ENCODE measurements around the gene SSPN.

The SSPN gene, protein sequence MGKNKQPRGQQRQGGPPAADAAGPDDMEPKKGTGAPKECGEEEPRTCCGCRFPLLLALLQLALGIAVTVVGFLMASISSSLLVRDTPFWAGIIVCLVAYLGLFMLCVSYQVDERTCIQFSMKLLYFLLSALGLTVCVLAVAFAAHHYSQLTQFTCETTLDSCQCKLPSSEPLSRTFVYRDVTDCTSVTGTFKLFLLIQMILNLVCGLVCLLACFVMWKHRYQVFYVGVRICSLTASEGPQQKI

DNA sequence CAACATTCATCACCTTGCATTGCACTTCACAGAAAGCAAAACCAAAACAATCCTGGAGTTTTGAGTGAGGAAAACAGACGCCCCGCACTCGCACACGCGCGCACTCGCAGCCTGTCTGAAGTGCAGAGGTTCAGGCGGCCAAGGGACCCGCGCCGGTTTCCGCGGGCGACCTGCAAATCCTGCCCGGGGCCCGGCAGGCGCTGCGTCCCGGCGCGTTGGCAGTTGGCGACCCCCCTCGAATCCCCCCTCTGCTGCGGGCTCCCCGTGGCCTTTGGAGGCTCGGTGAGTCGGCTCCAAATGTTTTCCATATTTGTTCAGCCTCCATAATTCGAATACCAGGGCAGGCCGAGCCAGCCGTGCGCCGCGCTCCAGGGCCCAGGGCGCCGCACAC, at the start of gene SSPN:
Gene SSPN (plus strand): TSS at position 324 of the 391 bp plus-strand sequence. CDS start 100 bp downstream, outside the sequence.
- DNase-seq (ENCODE audit: low read depth in 2 of 2): no peak

DNA sequence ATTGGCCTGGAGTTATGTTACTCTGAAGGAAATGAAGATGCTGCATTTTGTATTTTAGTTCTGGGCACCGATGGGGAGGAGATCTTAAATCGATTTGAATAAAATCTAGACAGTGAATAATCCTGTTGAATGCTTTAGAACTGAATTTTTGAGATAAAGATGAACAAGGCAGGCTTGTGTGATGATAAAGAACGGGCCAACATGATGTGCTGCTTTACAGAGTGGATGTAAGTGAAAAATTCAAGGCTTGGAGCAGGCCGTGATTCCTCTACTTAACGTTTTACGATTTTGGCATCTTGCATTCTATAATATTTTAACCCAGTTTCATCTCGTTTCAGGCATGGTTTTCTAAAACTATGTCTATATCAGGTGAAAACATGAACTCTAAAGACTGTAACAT, 47.1 kb upstream of the SSPN start:
- no peak for DNase-seq (ENCODE audit: low read depth in 2 of 2)

DNA sequence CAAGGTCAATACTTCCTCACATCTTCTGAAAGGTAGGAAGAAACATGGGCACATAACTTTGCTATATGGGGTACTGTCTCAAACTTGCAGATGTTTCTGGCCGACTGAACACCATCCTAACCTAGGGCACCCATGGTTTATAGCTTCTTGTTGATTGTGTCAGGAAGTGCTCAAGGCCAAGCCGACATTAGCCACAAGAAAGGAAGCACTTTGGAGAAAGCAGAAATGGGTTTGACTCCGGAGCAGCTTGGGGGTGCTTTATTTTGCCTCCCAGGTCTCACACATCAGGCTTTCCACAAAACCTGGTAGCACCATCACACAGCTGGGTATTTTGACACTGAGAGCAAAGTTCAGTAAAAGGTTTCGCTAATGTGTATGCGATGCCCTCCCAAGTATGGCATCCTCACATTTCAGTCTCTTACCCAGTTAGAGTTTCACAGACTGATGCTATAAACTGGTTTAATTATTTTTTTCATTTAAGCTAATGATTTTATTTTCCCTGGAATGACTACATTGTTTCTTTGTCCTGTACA, 45.3 kb upstream of the SSPN start:
- no peak for DNase-seq (ENCODE audit: low read depth in 2 of 2)

DNA sequence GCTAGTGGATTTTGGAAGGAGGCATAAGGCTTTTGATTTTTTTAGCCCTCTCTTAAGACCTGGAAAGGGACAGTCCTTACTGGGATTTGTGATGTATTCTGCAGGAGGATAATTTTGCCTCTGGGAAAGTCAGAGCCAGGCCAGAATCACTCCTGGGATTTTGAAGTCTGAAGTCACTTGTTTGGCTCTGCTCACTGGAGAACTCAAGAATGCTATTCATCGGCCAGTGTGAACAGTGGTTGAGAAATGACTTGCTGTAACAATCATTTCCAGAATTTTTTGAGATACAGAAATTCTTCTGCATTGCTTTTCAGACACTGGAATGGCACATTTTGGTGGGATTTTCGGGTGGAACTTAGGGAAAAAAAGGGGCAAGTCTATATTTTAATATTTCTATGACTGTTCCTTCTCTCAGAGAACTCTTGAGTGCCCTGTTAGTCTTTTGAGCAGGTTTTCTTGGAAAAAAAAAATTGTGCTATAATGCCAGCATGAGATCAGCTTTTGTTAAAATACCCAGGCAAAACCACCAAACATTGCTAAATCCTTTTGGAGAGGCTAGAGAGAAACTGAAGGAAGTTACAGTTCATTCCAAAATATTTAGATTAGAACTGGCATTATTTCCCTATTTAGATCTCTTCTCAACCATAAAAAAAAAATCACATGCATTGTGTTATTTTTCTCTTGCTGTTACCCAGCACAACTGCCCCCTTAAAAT, 44.5 kb upstream of the SSPN start:
- no peak for DNase-seq (ENCODE audit: low read depth in 2 of 2)

DNA sequence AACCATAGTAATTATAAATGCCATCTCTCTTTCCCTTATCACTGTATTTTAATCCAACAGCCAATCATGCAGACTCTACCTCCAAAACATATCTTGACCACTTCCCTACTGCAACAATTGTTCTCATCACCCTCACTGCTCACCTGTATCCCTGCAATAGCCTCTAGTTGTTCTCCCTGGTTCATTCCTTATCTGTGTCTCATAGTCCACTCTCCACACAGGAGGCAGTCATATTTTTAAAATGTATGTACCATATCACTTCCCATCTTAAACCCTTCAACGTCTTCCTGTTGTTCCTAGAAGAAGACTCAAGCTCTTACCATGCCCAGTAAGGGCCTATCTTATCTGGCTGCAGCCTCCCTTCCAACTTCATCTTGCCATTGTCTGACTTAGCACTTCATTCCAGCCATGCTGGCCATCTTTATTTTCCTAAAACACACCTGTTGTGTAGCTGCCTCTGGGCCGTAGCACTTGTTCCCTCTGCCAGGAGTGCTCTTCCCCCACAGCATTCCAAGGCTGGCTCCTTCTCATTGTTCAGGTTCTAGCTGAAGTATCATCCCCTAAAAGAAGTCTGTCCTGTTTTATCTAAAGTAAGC, 42.8 kb upstream of the SSPN start:
- DNase-seq (ENCODE audit: low read depth in 2 of 2): no peak

DNA sequence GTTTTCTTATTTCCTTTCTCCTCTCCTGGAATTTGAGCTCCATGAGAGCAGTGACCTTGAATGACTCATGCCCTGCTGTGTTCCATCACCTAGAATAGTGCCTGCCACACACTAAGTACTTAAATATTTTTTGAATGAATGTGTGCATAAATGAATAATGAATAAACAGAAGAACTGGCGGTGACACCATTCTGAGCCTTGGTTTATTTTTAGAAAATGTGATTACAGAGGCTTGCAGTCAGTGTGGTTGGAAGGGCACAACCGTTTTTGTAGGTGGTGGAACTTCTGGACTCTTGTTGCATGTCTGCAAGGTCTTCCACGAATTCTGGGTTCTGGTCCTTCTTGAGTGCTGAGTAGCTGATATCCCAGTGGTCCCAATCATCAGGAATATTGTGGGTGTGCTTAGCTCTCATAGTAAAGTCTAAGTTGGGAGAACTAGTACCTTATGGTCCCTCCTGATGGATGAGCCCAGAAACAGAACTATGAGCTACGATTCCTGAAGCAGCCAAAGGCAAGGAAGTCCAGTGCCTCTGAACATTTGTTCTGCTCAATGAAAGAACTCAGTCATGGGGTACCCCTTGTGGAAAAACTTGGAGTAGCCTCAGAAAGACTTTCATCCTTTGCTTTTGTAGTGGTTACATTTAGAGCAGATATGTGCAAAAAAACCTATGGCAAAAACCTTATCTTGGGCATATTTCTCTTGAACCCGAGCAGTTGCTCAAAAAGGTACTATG, 41.8 kb upstream of the SSPN start:
- no peak for DNase-seq (ENCODE audit: low read depth in 2 of 2)

DNA sequence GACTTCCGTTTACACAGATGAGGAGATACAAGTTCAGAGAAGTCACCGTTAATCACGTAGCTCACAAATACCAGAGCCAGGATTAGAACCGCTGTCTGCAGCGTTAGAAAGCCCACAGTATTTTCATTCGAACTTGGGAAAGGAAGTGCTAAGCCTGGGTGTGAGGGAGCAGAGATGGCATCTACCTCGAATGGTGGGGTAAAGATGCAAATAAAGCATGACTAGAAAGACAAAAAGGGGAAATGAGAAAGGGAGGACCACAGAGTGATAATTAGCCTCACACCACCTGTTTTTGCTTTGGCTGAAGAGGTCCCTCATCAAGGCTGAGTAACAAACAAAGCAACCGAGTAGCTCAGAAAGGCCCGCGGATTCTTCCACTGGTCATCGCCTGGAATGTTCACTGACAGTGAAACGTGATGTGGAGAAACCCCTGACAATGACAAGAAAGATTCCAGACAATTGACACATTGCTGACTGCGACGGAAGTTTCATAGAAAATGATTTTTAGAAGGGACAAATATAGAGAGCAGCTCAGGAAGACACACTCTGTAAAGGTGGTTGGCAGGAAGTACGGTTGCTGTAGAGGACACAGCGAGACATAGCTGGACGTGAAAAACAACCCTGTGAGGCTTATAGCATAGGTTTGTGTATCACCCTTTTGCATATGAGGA, 39.0 kb upstream of the SSPN start:
- DNase-seq (ENCODE audit: low read depth in 2 of 2): no peak

DNA sequence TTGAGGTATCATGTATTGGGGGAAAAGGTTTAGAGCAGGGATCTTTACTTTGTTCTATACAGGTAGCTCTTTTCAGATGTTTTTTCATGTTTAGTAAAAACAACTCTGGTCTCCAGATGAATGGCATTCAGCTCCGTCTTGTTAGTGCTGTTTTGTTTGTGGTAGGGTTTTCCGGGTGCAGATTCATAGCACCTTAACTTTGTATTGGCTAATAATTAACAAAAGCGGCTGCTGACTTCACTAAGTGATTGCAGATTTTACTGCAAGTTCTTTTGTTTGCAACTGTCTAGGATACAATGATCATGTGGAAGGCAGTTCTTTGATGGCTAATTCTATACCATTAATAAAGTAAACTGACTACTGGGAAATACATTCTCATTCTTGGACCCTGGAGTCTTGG, 38.4 kb upstream of the SSPN start:
- DNase-seq (ENCODE audit: low read depth in 2 of 2): no peak

DNA sequence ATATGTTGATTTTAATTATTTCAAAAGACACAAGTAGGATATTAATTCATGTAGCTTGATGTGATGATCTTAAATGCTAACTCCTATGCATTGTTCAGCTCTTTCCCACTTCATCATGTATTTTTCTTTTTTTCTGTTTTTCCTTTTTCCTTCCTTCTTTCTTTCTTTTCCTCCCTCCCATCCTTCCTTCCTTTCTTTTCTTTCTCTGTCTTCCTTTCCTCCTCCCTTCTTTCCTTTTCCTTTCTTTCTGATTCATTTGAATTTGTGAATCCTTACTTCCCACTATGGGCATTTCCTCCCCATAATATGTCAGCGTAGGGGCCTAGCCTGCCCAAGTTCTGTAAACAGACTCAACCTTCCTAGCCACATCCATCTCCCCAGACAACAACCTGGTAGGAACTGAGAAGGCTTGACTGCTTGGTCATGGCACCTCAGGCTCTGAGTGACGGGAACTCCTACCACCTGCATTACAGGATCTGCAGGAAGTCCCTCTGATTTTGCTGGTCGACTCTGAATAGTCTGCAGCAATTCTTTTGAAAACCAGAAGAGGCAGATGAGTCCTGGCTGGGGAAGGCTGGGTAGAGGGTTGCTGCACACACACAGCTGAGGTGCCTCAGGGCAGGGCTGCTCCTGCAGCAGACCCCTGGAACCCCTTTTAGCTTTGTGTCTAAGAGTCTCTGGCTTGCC, 37.2 kb upstream of the SSPN start:
- no peak for DNase-seq (ENCODE audit: low read depth in 2 of 2)

DNA sequence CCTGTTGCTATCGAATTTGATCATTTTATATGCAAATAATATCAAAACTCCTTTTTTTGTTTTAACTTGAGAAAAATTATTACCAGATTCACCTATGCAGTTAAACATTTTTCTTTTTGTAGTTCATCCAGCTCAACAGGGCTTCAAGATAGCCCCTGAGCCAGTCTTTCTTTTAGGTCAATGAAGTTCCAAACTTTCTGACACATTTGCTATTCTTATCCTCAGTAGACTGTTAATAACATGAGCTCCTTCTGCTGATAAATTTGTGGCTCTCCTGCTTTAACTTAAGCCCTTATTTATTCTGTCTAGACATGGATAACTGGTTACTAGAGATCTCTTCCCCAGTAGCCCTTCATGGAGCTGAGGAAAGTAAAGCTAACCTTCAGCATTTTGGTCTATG, 33.2 kb upstream of the SSPN start:
- no peak for DNase-seq (ENCODE audit: low read depth in 2 of 2)

DNA sequence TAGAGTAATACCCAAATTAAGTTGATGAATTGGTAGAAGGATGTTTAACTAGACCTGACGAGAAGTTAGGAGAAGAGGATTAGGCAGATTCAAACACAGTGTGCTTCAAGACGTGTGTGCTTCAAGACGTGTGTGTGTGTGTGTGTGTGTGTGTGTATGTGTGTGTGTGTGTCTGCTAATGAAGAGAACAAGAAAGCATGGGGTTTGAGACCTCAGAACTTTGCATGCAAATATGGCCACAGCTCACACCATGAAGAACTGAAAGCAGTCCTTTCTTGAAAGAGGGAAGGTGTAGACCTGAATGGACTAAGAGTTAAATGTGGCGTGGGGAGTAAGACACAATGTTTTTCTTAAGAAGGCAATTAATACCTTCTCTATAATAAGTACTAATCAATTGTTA, 32.5 kb upstream of the SSPN start:
- DNase-seq (ENCODE audit: low read depth in 2 of 2): no peak

DNA sequence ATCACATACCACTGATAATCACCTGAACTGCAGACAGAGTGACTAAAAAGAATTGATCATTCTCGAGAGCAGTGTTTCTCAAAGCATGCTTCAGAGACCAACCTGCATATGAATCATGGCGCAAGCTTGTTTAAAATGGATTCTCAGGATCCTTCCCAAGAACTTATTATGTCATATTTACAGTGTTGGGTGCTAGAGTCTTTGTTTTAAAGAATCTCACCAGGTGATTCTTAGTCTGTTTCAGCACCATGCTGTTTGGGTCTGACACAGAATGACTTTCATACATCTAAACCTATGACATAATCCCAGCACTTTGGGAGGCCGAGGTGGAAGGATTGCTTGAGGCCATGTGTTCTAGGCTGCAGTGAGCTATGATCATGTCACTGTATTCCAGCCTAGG, 31.3 kb upstream of the SSPN start:
- no peak for DNase-seq (ENCODE audit: low read depth in 2 of 2)

DNA sequence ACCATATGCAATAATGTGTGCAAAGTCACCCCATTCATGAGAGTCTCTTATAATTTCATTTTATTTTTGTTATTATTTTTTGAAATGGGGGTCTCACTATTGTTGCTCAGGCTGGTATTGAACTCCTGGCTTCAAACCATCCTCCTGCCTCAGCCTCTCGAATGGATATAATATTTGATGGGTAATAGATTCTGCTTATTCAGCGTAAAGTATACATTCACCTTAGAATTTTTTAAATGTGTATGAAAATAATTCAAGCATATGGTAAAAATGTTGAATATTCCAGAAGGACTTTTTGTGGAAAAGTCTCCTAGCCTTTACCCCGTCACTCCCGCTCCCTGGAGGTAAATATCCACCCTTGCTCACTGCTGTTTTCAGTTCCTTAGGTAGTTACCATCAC, 23.4 kb upstream of the SSPN start:
- DNase-seq (ENCODE audit: low read depth in 2 of 2): no peak

DNA sequence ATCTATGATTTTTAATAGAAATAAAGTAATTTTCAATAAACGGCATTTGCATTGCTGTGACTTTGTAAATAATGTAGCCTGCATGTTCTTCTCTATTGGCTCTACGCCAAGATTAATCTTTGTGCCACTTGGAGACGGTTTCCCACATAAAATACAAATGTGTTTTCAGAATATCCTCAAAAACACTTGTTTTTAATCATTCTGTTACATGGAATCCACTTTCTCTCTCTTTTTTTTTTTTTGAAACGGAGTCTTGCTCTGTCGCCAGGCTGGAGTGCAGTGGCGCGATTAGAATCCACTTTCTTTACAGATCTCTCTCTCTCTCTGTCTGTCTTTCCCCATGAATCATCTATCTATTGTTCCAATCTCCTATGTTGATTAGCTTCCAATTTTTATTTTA, 22.8 kb upstream of the SSPN start:
- DNase-seq (ENCODE audit: low read depth in 2 of 2): no peak

DNA sequence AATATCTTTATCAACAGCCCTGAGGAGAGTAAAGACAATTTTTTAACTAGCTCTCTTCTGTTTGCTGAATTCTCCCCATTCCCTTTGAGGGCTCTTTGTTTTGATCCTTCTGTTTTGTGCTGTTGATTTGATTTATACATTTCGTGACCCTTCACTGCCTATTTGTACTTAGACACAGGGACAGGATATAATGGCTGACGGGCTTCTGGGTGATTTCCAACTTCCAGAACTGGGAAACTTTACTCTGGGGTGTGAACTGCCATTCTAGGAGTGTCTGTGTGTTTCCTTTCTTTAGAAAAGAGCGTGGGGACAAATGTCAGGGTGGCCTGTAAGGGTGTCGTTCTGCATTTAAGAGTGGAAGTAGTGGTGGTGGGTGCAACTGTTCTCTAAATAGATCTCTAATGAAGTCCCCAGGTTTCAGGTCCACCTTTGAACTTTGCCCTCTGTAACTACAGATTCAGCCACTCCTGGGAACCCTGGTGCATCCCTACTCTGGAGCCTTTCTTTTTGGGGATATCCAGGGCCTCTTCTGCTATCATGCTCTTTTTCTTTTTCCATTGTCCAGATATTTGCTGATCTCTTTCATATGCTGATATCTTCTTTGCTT, 22.3 kb upstream of the SSPN start:
- no peak for DNase-seq (ENCODE audit: low read depth in 2 of 2)

DNA sequence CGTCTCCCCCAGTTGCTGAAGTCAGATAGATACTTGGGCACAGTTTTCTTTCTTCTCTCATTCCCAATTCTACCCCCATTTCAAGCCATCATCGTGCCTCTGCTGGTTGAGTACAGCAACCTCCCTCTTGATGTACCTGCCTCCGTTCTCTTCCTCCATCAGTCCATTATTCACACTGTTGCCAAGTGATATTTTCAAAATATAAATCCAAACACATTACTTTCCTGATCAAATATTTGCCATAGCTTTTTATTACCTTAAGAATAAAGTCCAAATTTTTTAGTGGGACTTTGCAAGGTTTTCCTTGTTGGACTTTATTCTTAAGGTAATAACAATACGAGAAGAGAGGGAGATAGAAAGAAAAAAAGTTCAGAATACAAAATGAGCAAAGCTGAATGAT, 18.6 kb upstream of the SSPN start:
- DNase-seq (ENCODE audit: low read depth in 2 of 2): no peak

DNA sequence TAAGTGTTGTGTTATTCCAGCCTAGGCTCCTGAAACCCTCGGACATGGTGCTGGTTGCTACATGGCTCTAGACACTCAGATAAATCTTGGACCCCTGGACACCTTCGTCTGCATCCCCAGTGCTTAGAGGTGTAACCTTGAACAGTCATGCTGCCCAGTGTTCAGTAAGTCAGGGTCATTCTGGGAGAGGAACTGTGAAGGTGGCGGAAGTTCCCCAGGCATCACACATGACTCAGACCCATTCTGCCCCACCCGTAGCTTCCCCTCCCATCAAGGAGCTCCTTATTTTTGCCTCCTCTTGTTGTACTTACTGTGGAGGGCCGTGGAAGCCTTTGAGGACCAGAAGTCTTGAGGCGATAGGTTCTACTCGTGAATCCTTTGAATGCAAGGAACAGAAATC, 18.1 kb upstream of the SSPN start:
- no peak for DNase-seq (ENCODE audit: low read depth in 2 of 2)

DNA sequence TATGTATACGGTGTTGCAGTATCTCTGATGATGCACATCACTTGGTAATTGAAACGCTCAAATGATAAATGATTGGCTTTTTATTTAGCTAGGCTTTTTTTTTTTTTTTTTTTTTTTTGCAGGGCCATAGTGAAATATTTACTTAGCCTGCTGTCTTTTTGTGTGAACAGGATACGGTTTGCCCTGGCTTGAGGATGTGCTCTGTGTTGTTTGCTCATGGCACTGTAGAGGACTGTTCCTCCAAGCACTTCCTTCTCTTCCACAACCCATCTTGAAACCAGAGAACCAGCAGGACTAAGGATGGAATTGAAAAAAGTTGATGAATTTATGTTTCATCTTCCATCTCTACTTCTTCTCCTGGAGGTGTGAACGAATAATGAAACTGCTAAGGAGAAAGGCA, 15.5 kb upstream of the SSPN start:
- no peak for DNase-seq (ENCODE audit: low read depth in 2 of 2)

DNA sequence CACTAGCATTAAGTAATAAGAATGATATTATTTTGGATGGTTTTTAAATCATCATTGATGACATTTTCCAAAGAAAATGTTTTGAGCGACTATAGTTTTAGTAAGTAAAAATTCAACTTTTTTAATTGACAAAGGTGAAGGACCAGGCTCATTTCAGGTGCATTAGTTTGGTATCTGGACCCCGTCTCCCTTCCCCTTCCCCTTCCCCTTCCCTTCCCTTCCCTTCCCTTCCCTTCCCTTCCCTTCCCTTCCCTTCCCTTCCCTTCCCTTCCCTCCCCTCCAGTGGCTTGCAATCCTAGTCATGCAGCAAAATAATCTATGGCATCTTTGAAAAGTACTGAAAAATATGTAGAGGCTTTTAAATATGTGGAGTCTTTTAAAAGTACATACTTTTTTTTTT, 13.0 kb upstream of the SSPN start:
- DNase-seq (ENCODE audit: low read depth in 2 of 2): no peak

DNA sequence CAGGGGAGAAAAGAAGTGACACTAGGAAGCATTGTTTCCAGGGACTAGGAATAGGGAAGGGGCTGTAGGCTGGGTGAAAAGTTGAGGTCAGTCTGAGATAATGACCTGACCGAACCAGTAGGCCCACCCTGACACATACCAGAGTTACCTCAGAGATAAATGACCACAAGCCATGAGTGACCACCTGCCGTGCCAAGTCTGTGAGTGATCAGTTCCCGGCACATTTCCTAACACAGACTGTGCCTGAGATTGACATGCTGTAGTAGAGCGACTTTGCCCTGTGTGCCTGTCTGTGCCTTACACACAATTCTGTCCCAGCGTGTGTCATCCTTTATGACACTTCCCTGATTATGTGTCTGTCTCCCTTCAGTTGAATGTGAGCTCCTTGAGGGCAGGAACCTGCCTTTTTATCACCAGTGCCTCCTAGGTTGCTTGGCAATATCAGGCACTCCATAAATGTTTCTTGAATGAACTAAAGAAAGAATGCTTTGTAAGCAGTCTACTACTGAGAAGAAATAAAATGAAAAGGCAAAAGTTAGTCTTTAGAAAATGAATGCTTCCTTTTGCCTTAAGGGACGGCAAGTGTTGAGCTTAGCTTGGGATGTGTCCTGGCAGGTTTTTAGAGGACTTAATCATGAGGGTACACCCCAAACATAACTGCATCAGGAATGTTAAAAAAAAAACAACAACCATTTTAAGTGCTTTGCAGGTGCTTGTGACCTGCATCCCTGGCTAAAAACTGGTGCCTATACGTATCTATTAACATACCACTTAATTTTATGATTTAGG, 9.6 kb upstream of the SSPN start:
- no peak for DNase-seq (ENCODE audit: low read depth in 2 of 2)
